Right kidney (tissue), 1 donor: ENCODE results near the gene PDZRN3.

Experiments used
- DNase-seq: peaks from one replicate; pipeline ENCODE4 v3.0.0-alpha.2; 2016

Gene PDZRN3

GRCh38 chr3:73557986-73558726 lies 66.6 kb downstream of the PDZRN3 start:
- DNase-seq: no peak

GRCh38 chr3:73556520-73557372 lies 68.0 kb downstream of the PDZRN3 start:
- DNase-seq: no peak

- no peak for DNase-seq
Observed at GRCh38 chr3:73555076-73555475, 69.7 kb downstream of the PDZRN3 start.

- no peak for DNase-seq
Observed at GRCh38 chr3:73552700-73553099, 72.0 kb downstream of the PDZRN3 start.

GRCh38 chr3:73550032-73550431 lies 74.7 kb downstream of the PDZRN3 start:
- no peak for DNase-seq

GRCh38 chr3:73549051-73549600 lies 75.6 kb downstream of the PDZRN3 start:
- no peak for DNase-seq

GRCh38 chr3:73548436-73548835 lies 76.3 kb downstream of the PDZRN3 start:
- no peak for DNase-seq

GRCh38 chr3:73547427-73548248 lies 77.1 kb downstream of the PDZRN3 start:
- no peak for DNase-seq

- no peak for DNase-seq
Observed at GRCh38 chr3:73546961-73547360, 77.8 kb downstream of the PDZRN3 start.

GRCh38 chr3:73543412-73543811 lies 81.3 kb downstream of the PDZRN3 start:
- no peak for DNase-seq

GRCh38 chr3:73542136-73542535 lies 82.6 kb downstream of the PDZRN3 start:
- no peak for DNase-seq

GRCh38 chr3:73540969-73541740 lies 83.6 kb downstream of the PDZRN3 start:
- DNase-seq: no peak

GRCh38 chr3:73538486-73538885 lies 86.3 kb downstream of the PDZRN3 start:
- no peak for DNase-seq

GRCh38 chr3:73536952-73537351 lies 87.8 kb downstream of the PDZRN3 start:
- DNase-seq: no peak

GRCh38 chr3:73536336-73536895 lies 88.3 kb downstream of the PDZRN3 start:
- no peak for DNase-seq

- no peak for DNase-seq
Observed at GRCh38 chr3:73535931-73536330, 88.8 kb downstream of the PDZRN3 start.

GRCh38 chr3:73535137-73535536 lies 89.6 kb downstream of the PDZRN3 start:
- no peak for DNase-seq

- no peak for DNase-seq
Observed at GRCh38 chr3:73530022-73530396, 94.7 kb downstream of the PDZRN3 start.

- DNase-seq: no peak
Observed at GRCh38 chr3:73529308-73530021, 95.3 kb downstream of the PDZRN3 start.

GRCh38 chr3:73525591-73525990 lies 99.2 kb downstream of the PDZRN3 start:
- no peak for DNase-seq

GRCh38 chr3:73523661-73524060 lies 101.1 kb downstream of the PDZRN3 start:
- no peak for DNase-seq
